Left colon (tissue), 2 donors: ENCODE data around the gene PER2. TPM values are rescaled to one million over a fixed set of nuclear protein-coding genes. Genes with fewer than 3 reads are reported as not detected.
"Not testable (repeated sequence)": the region's sequence is repeated elsewhere in the genome, so short reads cannot be mapped to it uniquely, and the experiment has no call there.

Experiments
- ATAC-seq: fragments of 200-7000 bp; cut with Tn5 transposase; one replicate; pipeline ENCODE4 v1.9.1; 2020; ENCODE audit warnings: mild to moderate bottlenecking, moderate library complexity
- DNase-seq, 2 donors: peaks; one replicate each; pipeline ENCODE4 v3.0.0-alpha.2; 2020
- intact Hi-C, 2 donors: fragments of 100-400 bp; cut with DNase I in 1 of 2; cut with micrococcal nuclease in 1 of 2; formaldehyde crosslinking; loops; one replicate each; pipeline versions ENCODE4 v1.11.2 to v1.14.0; 2022; cut with DNase I, micrococcal nuclease
- total RNA-seq, 2 donors: library from RNA; stranded (reverse); fragmentation: NEBNext Ultra II Directional; extraction: Animal tissue kit (Norgen Biotek cat#: 25700); gene quantifications; one replicate each; pipeline ENCODE4 v1.2.1, GENCODE V29; 2021
- donor health status: DM: no; HTN: no; CAD: no.
- donor health status: DM: yes; HTN: yes; CAD: no.

PER2 gene
- total RNA-seq, 2 donors from 2014 or later, result 16.9 to 35.4 TPM

DNA sequence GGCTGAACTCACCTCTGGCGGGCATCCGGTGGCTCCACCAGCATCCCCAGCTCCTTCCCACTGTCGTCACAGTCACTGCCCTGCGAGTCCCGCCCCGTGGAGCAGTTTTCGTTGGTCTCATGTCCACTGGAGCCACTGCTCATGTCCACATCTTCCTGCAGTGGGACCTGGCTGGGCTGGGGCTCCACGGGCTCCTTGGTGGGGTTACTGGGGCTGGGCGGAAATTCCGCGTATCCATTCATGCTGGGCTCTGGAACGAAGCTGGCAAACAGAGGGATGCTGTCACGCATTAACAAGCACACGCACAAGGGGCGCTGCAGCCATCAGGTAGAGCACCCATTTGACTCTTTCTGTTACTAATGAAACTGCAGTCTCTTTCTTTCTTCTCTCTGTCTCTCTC, 10.7 kb downstream of the PER2 start:
- intact Hi-C loops, result no loop called here
- ATAC-seq (no peak), DNase-seq (no peak)

DNA sequence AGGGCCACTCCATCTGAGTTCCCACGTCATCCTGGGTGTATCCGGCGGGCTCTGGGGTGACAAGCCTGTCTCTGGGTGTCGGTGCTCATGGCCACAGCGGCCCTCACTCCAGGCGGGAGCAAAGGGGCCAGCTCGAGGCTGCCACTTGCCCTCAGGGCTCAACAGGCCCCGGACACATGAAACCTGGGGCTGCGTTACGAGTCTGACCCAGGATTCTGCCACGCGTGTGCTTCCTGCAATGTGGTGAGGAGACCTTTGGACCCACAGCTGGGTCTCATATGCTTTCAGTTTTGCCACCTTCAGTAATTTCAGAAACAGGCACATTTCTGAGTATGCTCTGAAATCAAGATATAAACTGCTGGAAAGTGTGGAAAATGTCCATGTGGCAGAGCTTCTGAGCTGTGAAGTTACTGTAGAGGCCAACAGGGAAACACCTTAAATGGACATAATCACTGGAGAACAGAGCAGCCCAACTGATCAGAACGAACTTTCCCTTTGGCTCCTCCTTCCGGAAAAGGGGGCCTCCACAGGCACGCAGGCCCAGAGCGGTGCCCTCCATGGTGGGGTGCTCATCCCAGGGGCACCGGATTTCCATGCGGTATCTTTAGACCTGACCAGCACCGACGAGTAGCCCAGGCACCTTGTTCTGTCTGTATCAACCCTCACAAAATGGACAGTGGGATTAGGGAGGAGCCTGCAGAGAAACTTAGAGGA, 14.1 kb downstream of the PER2 start:
- ATAC-seq (peak; percentile 87), DNase-seq (peak; percentile 62 to 67)
- intact Hi-C loops, result no loop called here

GRCh38 chr2:238273433-238273832, 15.0 kb downstream of the PER2 start:
- ATAC-seq (peak; percentile 81), DNase-seq (peak in 1 of 2 donors; percentile 67)
- intact Hi-C loops, result not testable (repeated sequence)

DNA sequence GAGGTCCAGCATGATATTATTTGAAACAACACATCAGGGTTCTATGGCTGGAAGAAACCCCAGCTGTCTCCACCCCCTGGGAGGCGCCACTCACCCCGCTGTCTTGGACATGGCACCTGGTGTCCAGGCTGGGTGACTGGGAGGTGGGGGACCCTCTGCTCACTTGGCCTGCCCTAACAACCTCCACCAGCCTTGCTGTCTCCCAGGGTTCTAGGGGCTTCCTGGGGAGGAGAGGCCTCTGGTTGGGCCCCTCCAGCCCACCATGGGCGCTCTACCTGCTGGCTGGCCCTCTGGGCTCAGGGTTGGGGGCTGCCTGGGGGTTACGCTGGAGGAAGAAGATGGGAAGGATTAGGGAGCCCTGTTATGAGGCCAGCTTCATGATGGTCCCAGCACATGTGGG, 16.3 kb downstream of the PER2 start:
- DNase-seq (no peak), ATAC-seq (no peak)
- intact Hi-C loops, result no loop called here

DNA sequence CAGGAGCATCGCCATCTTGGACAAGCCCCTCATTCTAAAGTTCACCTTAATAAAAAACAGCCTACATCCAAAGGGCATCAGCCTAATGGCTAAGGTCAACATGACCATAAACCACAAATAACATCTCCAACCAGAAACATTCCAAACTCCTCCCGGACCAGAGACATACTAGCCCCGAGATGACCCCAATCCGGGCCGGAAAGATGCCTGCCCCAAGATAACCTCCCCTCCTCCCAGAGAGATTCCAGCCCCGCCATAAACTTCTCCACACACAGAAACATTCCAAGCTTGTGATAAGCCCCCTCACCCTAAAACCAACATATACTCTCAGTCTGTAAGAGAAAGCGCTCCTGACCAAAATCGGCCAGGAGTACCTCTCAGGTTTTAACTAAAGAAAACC, 16.7 kb downstream of the PER2 start:
- ATAC-seq, intact Hi-C loops, DNase-seq: not testable (repeated sequence)

GRCh38 chr2:238271061-238271554, 17.3 kb downstream of the PER2 start:
- no peak for DNase-seq
- no peak for ATAC-seq
- intact Hi-C loops, result no loop called here

DNA sequence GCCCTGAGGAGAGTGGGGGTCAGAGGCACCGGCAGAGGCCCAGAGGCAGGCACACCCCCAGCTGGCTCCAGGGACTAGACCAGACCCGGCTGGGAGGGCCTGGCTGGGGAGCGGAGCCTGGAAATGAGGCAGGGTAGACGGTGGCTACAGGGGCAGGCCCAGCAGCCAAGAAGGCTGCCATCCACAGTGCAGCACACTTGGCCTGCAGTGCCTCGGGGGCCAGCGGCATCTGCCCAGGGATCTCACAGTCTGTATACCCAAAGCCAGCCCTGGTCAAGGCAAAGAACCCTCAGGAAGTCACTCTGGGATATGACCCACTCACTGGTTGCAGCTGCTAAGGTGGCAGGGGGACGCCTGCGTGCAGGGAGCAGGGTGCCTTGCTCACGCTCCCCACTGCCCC, 17.8 kb downstream of the PER2 start:
- DNase-seq (no peak), ATAC-seq (no peak)
- intact Hi-C loops, result no loop called here

- no peak for ATAC-seq
- intact Hi-C loops, result loop anchor here in 1 of 2 donors (10.0 kb wide), 2 partner anchors 105 to 415 kb away; partner anchors contain the start of gene RAMP1
- no peak for DNase-seq
Measured at GRCh38 chr2:238269741-238270140, 18.7 kb downstream of the PER2 start.

GRCh38 chr2:238267884-238268680, 20.3 kb downstream of the PER2 start:
- DNase-seq (no peak), ATAC-seq (no peak)
- intact Hi-C loops, result loop anchor here in 1 of 2 donors (10.0 kb wide), 2 partner anchors 103 to 413 kb away; partner anchors contain the start of gene RAMP1

DNA sequence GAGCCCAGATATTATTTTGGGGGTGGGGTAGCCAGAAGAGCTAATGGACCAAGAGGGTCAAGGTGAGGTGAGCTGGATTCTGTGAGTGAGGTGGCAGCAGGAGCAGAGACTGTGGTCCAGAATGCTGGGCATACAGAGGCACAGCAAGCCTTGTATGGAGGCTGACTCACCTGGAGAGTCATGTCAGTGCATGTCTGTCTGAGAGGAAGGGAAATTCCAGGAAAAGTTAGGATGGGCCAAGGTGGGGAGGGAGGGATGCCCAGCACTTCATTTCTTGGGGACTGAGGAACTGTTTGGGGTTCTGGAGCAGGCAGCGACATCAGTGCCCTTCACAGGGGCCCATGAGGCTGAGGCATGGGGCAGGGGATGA, 21.1 kb downstream of the PER2 start:
- intact Hi-C loops, result loop anchor here in 1 of 2 donors (10.0 kb wide), 2 partner anchors 103 to 413 kb away; partner anchors contain the start of gene RAMP1
- ATAC-seq (no peak), DNase-seq (no peak)

DNA sequence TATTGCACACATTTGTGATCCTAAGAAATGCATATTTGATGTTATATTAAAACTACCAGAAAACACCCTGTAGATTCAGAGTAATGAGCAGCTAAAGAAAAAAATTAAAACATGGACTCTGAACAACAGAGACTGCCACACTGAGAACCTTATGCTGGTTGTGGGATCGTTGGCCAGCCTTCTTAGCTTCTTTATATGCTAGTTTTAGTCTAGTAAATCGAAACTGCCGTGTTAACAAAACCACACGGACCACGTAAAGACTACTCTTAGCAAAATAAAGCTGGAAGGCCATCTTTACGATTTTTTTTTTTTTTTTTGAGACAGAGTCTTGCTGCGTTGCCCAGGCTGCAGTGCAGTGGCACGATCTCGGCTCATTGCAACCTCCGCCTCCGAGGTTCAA, 22.8 kb downstream of the PER2 start:
- DNase-seq (no peak), ATAC-seq (no peak)
- intact Hi-C loops, result loop anchor here in 1 of 2 donors (10.0 kb wide), 2 partner anchors 101 to 411 kb away; partner anchors contain the start of gene RAMP1

DNA sequence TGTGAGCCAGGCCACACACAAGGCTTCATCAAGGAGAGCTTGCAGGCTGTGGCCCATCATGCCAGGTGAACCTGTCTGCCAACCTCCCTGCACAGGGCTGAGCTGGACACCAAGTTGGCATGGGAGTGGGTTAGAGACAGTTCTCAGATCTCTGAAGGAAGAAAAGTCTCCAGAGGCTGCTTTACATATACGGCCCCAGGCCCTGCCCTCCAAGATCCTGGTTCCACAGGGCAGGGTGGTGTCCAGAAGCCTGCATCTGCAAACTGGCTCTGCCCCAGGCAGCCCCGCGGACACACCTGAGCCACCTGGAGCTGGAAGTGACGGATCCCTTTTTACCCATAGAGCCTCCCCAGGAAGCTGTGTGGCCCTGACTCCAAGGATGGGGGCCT, 24.3 kb downstream of the PER2 start:
- intact Hi-C loops, result loop anchor here in 1 of 2 donors (10.0 kb wide), 2 partner anchors 99 to 409 kb away; partner anchors contain the start of gene RAMP1
- peak; percentile 69 for ATAC-seq
- peak in 1 of 2 donors; percentile 50 for DNase-seq

- ATAC-seq, result peak; percentile 88
- DNase-seq, result peak; percentile 93 to 94
- intact Hi-C loops, result loop anchor here in 1 of 2 donors (10.0 kb wide), 2 partner anchors 99 to 409 kb away; partner anchors contain the start of gene RAMP1
Measured at GRCh38 chr2:238263204-238264071, 25.0 kb downstream of the PER2 start.

DNA sequence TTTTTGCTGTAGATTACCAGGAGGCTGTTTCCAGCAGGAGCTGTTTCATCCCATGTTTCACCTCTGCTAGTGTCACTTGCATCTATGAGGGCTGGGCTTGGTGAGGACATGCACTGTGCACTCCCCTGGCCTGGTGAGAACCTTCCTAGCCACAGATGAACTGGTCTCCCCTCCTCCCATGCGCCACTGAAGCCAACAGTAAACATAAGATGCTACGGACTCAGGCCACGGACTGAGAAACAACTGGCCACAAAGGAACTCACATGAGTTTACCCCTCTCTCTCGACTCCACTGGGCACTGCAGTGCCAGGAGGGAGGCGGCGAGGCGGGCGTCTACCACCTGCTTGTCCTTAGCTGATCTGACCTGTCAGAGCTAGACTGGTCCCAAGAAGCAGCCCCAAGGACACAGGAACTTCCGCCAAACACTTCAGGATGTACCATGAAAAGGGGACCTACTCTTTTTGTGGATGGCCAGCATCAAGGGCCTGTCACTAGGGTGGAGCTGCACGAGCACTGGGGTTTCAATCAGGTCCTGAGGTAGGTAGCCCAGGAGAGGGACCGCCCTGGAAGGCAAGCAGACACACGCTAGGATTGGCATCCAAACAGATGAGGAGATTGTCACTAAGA, 25.8 kb downstream of the PER2 start:
- DNase-seq, result no peak
- intact Hi-C loops, result loop anchor here in 1 of 2 donors (10.0 kb wide), 2 partner anchors 98 to 408 kb away; partner anchors contain the start of gene RAMP1
- ATAC-seq, result no peak

DNA sequence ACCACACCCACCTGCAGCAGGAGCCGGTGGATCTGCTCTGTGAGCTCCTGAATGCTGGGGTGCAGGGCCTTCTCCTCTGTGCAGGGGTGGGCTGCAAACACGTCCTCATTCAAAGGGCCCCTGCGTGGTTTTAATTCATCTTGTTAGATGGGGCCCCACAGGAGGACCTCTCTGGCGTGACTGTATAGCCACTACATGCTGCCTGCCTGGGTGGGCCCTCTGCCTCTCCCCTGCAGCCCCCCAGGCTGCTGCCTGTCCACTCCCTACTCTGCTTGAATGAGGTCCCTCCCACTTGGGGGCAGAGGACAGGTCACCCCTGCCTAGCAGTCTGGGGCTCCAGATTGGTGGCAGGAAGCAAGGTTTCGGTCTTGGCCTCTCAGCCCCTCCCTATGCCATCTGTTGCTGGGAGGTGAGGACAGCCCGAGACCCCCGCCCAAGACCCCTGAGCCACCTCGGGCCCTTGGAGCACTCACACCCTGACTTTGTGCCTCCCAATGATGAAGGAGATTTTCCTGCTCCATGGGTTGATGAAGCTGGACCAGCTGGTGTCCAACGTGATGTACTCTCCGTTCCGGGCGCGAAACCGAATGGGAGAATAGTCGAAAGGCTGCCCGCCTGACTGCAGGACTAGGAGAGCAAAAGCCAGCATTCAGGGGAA, 26.6 kb downstream of the PER2 start:
- intact Hi-C loops, result loop anchor here in 1 of 2 donors (10.0 kb wide), 2 partner anchors 97 to 407 kb away; partner anchors contain the start of gene RAMP1
- ATAC-seq (no peak), DNase-seq (no peak)

- intact Hi-C loops, result loop anchor here in 1 of 2 donors (10.0 kb wide), 2 partner anchors 96 to 406 kb away; partner anchors contain the start of gene RAMP1
- no peak for ATAC-seq
- no peak for DNase-seq
Measured at GRCh38 chr2:238260883-238261282, 27.5 kb downstream of the PER2 start.
